PC-3 (cell line): ENCODE results near the gene PLEKHM1. TPM values are rescaled to one million over a fixed set of nuclear protein-coding genes. Genes with fewer than 3 reads are reported as not detected.

Source experiments
- ATAC-seq: fragments of 200-7000 bp; cut with Tn5 transposase; 2 replicates; pipeline ENCODE4 v1.9.1; 2020; ENCODE audit warnings: mild to moderate bottlenecking, moderate library complexity
- BruUV-seq: library from RNA; stranded (reverse); fragments of 400-500 nt; replicated peaks from 2 replicates; lab custom pipeline; 2021; lab: Mats Ljungman, UMichigan
- CTCF ChIA-PET: fragments of 300-600 bp; sonication (Branson Sonifier 250); formaldehyde crosslinking; loops from one replicate; lab custom pipeline; 2022; ENCODE audit warnings: antibody characterized with exemption; lab: Charles Lee
- POLR2A ChIA-PET: fragments of 300-600 bp; sonication (Branson Sonifier 250); formaldehyde crosslinking; loops from one replicate; lab custom pipeline; 2022; ENCODE audit warnings: antibody characterized with exemption; ENCODE audit not compliant: unreplicated experiment; lab: Charles Lee
- DNase-seq: peaks from one replicate; pipeline ENCODE4 v3.0.0-alpha.2; 2015
- H2AFZ ChIP-seq: fragments of 300-600 bp; sonication (generic); 2 replicates; pipeline ENCODE4 v1.6.0; 2016; ENCODE audit warnings: antibody characterized with exemption, low read length
- H3F3A ChIP-seq: fragments of 300-600 bp; sonication (generic); one replicate; pipeline ENCODE4 v1.6.0; 2017; ENCODE audit warnings: antibody characterized with exemption, low read length, control low read depth, mild to moderate bottlenecking; ENCODE audit not compliant: unreplicated experiment
- H3K27ac ChIP-seq: fragments of 300-600 bp; sonication (generic); 2 replicates; pipeline ENCODE4 v1.5.1; 2016; ENCODE audit warnings: mild to moderate bottlenecking, low read length
- H3K27me3 ChIP-seq: fragments of 300-600 bp; sonication (generic); 2 replicates; pipeline ENCODE4 v1.6.1; 2016; ENCODE audit warnings: low read length, mixed read lengths
- H3K36me3 ChIP-seq: fragments of 300-600 bp; sonication (generic); 2 replicates; pipeline ENCODE4 v1.6.1; 2016; ENCODE audit warnings: low read depth, mixed run types, low read length, mixed read lengths
- H3K4me1 ChIP-seq: fragments of 300-600 bp; sonication (generic); 2 replicates; pipeline ENCODE4 v1.5.1; 2016; ENCODE audit warnings: low read length; ENCODE audit not compliant: insufficient read depth
- H3K4me2 ChIP-seq: fragments of 300-600 bp; sonication (generic); 2 replicates; pipeline ENCODE4 v1.6.0; 2016; ENCODE audit warnings: low read length
- H3K4me3 ChIP-seq: fragments of 300-600 bp; sonication (generic); 2 replicates; pipeline ENCODE4 v1.5.1; 2016; ENCODE audit warnings: mild to moderate bottlenecking, low read length, mixed read lengths
- H3K79me2 ChIP-seq: fragments of 300-600 bp; sonication (generic); 2 replicates; pipeline ENCODE4 v1.6.1; 2017; ENCODE audit warnings: low read length, mixed read lengths
- H3K9ac ChIP-seq: fragments of 300-600 bp; sonication (generic); 2 replicates; pipeline ENCODE4 v1.6.0; 2016; ENCODE audit warnings: mild to moderate bottlenecking, low read length
- H3K9me2 ChIP-seq: fragments of 300-600 bp; sonication (generic); replicated peaks from 2 replicates; pipeline ENCODE4 v1.6.1; 2016; ENCODE audit warnings: mixed run types, low read length, mixed read lengths
- H3K9me3 ChIP-seq: fragments of 300-600 bp; sonication (generic); 2 replicates; pipeline ENCODE4 v1.6.1; 2016; ENCODE audit warnings: low read length, mixed read lengths
- H4K20me1 ChIP-seq: fragments of 300-600 bp; sonication (generic); 2 replicates; pipeline ENCODE4 v1.6.1; 2016; ENCODE audit warnings: low read length, mixed read lengths
- EZH2 ChIP-seq: fragments of 300-600 bp; sonication (generic); IDR thresholded peaks from one replicate; pipeline ENCODE4 v1.6.1; 2017; ENCODE audit warnings: antibody characterized with exemption, mild to moderate bottlenecking, low read length; ENCODE audit not compliant: unreplicated experiment
- EZH2phosphoT487 ChIP-seq: fragments of 300-600 bp; sonication (generic); IDR thresholded peaks from 2 replicates; pipeline ENCODE4 v1.6.1; 2018; ENCODE audit warnings: mild to moderate bottlenecking, antibody characterized with exemption, low read length, borderline replicate concordance
- intact Hi-C: fragments of 100-400 bp; cut with micrococcal nuclease; formaldehyde crosslinking; loops from 2 replicates; pipeline ENCODE4 v1.9.0; 2023
- total RNA-seq: library from RNA; depleted of rRNA; stranded (reverse); fragments of >200 nt; gene quantifications from 2 replicates; pipeline ENCODE4 v1.2.3, GENCODE V29; 2014
- TF ChIP-seq, protein P1 (sequence below): fragments of 300-600 bp; sonication (generic); conservative IDR thresholded peaks from 2 replicates; pipeline ENCODE4 v1.5.1; 2017; ENCODE audit warnings: antibody characterized with exemption, low read depth, mild to moderate bottlenecking, low read length

The PLEKHM1 gene
- total RNA-seq, 1 experiment from 2014 or later: 15.8 TPM

DNA sequence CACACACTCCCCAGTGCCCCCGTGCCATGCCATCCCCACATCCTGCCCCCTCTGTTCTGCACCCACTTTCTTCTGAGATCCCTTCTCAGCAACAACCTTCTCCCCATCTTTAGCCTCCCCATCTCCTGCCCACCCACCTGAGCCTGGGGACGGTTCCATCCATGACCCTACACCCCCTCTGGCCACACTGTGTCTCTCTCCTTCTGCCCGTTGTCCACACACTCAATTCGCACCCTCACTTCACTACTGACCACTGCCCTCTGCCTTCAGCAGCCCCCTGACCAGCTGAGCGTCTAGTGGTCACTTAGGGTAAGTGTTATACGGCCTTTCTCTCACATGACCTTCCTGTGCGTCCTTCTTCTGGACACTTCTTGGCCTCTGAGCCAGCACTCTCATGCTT is 64.0 kb downstream of the PLEKHM1 start:
- ChIA-PET POLR2A (no interaction called here), CTCF (interaction anchor here (1.3 to 2.1 kb wide), 6 partner anchors 30 to 291 kb away, joined by 7 to 45 read pairs (median 10); partner anchors contain the start of gene ACBD4)
- H4K20me1 ChIP-seq: peaks cover 26% of the 10 kb centered on the region; the same call in 1 of the 2 replicates
- peaks cover 52% of the 10 kb centered on the region for H3K4me1 ChIP-seq
- H3K4me3 ChIP-seq: no peak overlapping the region
- intact Hi-C loops: loop anchor here (5.0 kb wide), 1 partner anchor 51 kb away; no protein-coding TSS in a partner anchor
- no TSS peak for BruUV-seq
- no peak overlapping the region for H2AFZ ChIP-seq
- no peaks in the 10 kb centered on the region for H3K9me2 ChIP-seq
- no peaks in the 10 kb centered on the region; the same call in 1 of the 2 replicates for H3K36me3 ChIP-seq
- no peak overlapping the region for H3K4me2 ChIP-seq
- no peaks in the 10 kb centered on the region for H3F3A ChIP-seq
- DNase-seq (no peak), ATAC-seq (no peak)
- H3K27ac ChIP-seq: no peak overlapping the region
- TF ChIP-seq, protein P1, sequence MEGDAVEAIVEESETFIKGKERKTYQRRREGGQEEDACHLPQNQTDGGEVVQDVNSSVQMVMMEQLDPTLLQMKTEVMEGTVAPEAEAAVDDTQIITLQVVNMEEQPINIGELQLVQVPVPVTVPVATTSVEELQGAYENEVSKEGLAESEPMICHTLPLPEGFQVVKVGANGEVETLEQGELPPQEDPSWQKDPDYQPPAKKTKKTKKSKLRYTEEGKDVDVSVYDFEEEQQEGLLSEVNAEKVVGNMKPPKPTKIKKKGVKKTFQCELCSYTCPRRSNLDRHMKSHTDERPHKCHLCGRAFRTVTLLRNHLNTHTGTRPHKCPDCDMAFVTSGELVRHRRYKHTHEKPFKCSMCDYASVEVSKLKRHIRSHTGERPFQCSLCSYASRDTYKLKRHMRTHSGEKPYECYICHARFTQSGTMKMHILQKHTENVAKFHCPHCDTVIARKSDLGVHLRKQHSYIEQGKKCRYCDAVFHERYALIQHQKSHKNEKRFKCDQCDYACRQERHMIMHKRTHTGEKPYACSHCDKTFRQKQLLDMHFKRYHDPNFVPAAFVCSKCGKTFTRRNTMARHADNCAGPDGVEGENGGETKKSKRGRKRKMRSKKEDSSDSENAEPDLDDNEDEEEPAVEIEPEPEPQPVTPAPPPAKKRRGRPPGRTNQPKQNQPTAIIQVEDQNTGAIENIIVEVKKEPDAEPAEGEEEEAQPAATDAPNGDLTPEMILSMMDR: no peak
- TF ChIP-seq EZH2 (no peak), EZH2phosphoT487 (no peak)
- no peaks in the 10 kb centered on the region for H3K9me3 ChIP-seq
- no peaks in the 10 kb centered on the region for H3K27me3 ChIP-seq
- H3K9ac ChIP-seq: no peak overlapping the region
- peaks cover 59% of the 10 kb centered on the region for H3K79me2 ChIP-seq

DNA sequence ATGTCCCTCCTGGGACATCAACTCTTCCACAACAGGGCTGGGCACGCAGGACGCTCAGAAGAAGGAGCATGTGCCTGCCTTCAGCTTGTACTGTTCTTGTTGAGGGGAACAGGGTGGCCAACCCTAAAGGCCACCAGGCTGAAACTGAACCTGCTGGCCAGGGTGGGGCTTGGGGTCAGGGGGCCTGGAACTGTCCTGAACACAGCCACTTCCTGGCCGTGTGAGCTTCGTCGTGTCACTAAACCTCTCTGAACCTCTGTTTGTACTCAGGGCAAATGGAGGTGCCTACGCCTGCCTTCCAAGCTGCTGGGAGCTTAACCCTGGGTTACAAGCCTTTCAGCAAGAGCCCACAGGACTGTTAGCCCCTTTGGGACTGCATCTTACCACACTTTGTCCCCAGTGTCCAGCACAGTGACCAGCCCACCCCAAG is 64.5 kb downstream of the PLEKHM1 start:
- H3K9ac ChIP-seq: no peak overlapping the region
- ChIA-PET CTCF (interaction anchor here (0.7 to 2.1 kb wide), 10 partner anchors 19 to 291 kb away, joined by 4 to 45 read pairs (median 8); partner anchors contain the start of gene ACBD4), POLR2A (interaction anchor here (0.5 to 0.9 kb wide), 3 partner anchors 160 to 278 kb away, joined by 3 read pairs; partner anchors contain the start of gene HEXIM1)
- no peaks in the 10 kb centered on the region for H3K27me3 ChIP-seq
- no peak for DNase-seq
- H3K4me2 ChIP-seq: peak overlapping the region; percentile 94
- peaks cover 31% of the 10 kb centered on the region; the same call in 1 of the 2 replicates for H4K20me1 ChIP-seq
- H3K4me1 ChIP-seq: peaks cover 49% of the 10 kb centered on the region
- H3K79me2 ChIP-seq: peaks cover 62% of the 10 kb centered on the region
- H3K36me3 ChIP-seq: no peaks in the 10 kb centered on the region; the same call in 1 of the 2 replicates
- H2AFZ ChIP-seq: no peak overlapping the region
- no peaks in the 10 kb centered on the region for H3F3A ChIP-seq
- peak overlapping the region; percentile 92 for H3K27ac ChIP-seq
- intact Hi-C loops: loop anchor here (1.0 to 5.0 kb wide), 3 partner anchors 31 to 109 kb away; partner anchors contain the start of gene MAP3K14
- TSS peak; percentile 44 for BruUV-seq
- no peaks in the 10 kb centered on the region for H3K9me3 ChIP-seq
- no peaks in the 10 kb centered on the region for H3K9me2 ChIP-seq
- ATAC-seq: no peak
- no peak overlapping the region; the same call in 1 of the 2 replicates for H3K4me3 ChIP-seq
- TF ChIP-seq, protein P1: no peak
- no peak for TF ChIP-seq EZH2
- no peak for TF ChIP-seq EZH2phosphoT487
